HAP-1 (cell line): ENCODE data around the gene C5.

Source experiments
- DNase-seq, 2 experiments: peaks; one replicate each; pipeline ENCODE4 v3.0.0-alpha.2; 2016 to 2020; ENCODE audit warnings: low spot score in 2 of 2
- H3K27me3 ChIP-seq: fragments of 250-450 bp; sonication (Bioruptor Pico); 2 replicates; pipeline ENCODE4 v1.5.1; 2020; ENCODE audit warnings: low read depth, mild to moderate bottlenecking, moderate library complexity
- H3K36me3 ChIP-seq: fragments of 250-450 bp; sonication (Bioruptor Pico); replicated peaks from 2 replicates; pipeline ENCODE4 v1.5.1; 2020; ENCODE audit warnings: mild to moderate bottlenecking
- H3K4me1 ChIP-seq: fragments of 250-450 bp; sonication (Bioruptor Pico); 2 replicates; pipeline ENCODE4 v1.5.1; 2020; ENCODE audit warnings: mild to moderate bottlenecking
- H3K4me3 ChIP-seq: fragments of 250-450 bp; sonication (Bioruptor Pico); 2 replicates; pipeline ENCODE4 v1.5.1; 2020; ENCODE audit warnings: mild to moderate bottlenecking, moderate library complexity
- H3K9me3 ChIP-seq: fragments of 250-450 bp; sonication (Bioruptor Pico); 2 replicates; pipeline ENCODE4 v1.5.1; 2020; ENCODE audit warnings: mild to moderate bottlenecking, moderate library complexity
- in situ Hi-C: fragments of 300-500 bp; cut with MboI; formaldehyde crosslinking; loops from 3 replicates; pipeline ENCODE4 v1.14.3; 2020; ENCODE audit warnings: low sequenced_read_pairs, inconsistent platforms, mixed read lengths

C5 gene

GRCh38 chr9:120941046-120941770 lies 108.9 kb downstream of the C5 start:
- H3K9me3 ChIP-seq = no peaks in the 10 kb centered on the region
- in situ Hi-C loops = loop anchor here (25.0 kb wide), 1 partner anchor 329 kb away; no protein-coding TSS in a partner anchor
- H3K27me3 ChIP-seq = no peaks in the 10 kb centered on the region
- H3K4me1 ChIP-seq = peaks cover 8% of the 10 kb centered on the region
- DNase-seq = no peak
- H3K36me3 ChIP-seq = no peaks in the 10 kb centered on the region
- H3K4me3 ChIP-seq = no peak overlapping the region

- Histone ChIP-seq H3K27me3 (no peaks in the 10 kb centered on the region), H3K36me3 (no peaks in the 10 kb centered on the region), H3K4me3 (no peak overlapping the region), H3K4me1 (peaks cover 13% of the 10 kb centered on the region), H3K9me3 (no peaks in the 10 kb centered on the region)
- in situ Hi-C loops = loop anchor here (25.0 kb wide), 1 partner anchor 328 kb away; no protein-coding TSS in a partner anchor
- no peak for DNase-seq
Measured at GRCh38 chr9:120940573-120940972, 109.5 kb downstream of the C5 start.

GRCh38 chr9:120938851-120939250 lies 111.2 kb downstream of the C5 start:
- no peaks in the 10 kb centered on the region for H3K9me3 ChIP-seq
- H3K27me3 ChIP-seq = no peaks in the 10 kb centered on the region; the same call in 1 of the 2 replicates
- in situ Hi-C loops = loop anchor here (5.0 to 25.0 kb wide), 2 partner anchors 182 to 327 kb away; no protein-coding TSS in a partner anchor
- DNase-seq = no peak
- H3K36me3 ChIP-seq = no peaks in the 10 kb centered on the region
- H3K4me3 ChIP-seq = no peak overlapping the region
- peaks cover 13% of the 10 kb centered on the region for H3K4me1 ChIP-seq

- Histone ChIP-seq H3K4me1 (peaks cover 13% of the 10 kb centered on the region), H3K4me3 (no peak overlapping the region), H3K9me3 (no peaks in the 10 kb centered on the region), H3K27me3 (peaks cover 9% of the 10 kb centered on the region), H3K36me3 (0 out of 2 replicates have a peak, but pooled peaks cover 2% of the 10 kb centered on the region)
- in situ Hi-C loops = loop anchor here (5.0 to 25.0 kb wide), 2 partner anchors 180 to 325 kb away; no protein-coding TSS in a partner anchor
- DNase-seq = no peak
Measured at GRCh38 chr9:120937596-120937995, 112.5 kb downstream of the C5 start.

GRCh38 chr9:120937127-120937526 lies 112.9 kb downstream of the C5 start:
- in situ Hi-C loops = loop anchor here (5.0 to 25.0 kb wide), 2 partner anchors 180 to 325 kb away; no protein-coding TSS in a partner anchor
- Histone ChIP-seq H3K4me3 (no peak overlapping the region), H3K27me3 (peaks cover 10% of the 10 kb centered on the region), H3K9me3 (no peaks in the 10 kb centered on the region), H3K4me1 (peaks cover 9% of the 10 kb centered on the region), H3K36me3 (0 out of 2 replicates have a peak, but pooled peaks cover 2% of the 10 kb centered on the region)
- DNase-seq = no peak

GRCh38 chr9:120936764-120937122 lies 113.3 kb downstream of the C5 start:
- in situ Hi-C loops = loop anchor here (5.0 to 25.0 kb wide), 2 partner anchors 179 to 324 kb away; no protein-coding TSS in a partner anchor
- Histone ChIP-seq H3K4me1 (peaks cover 7% of the 10 kb centered on the region; the same call in 1 of the 2 replicates), H3K4me3 (no peak overlapping the region), H3K36me3 (0 out of 2 replicates have a peak, but pooled peaks cover 2% of the 10 kb centered on the region), H3K27me3 (peaks cover 10% of the 10 kb centered on the region), H3K9me3 (no peaks in the 10 kb centered on the region)
- no peak for DNase-seq

GRCh38 chr9:120936011-120936763 lies 113.9 kb downstream of the C5 start:
- in situ Hi-C loops = loop anchor here (5.0 to 25.0 kb wide), 2 partner anchors 179 to 324 kb away; no protein-coding TSS in a partner anchor
- Histone ChIP-seq H3K9me3 (no peaks in the 10 kb centered on the region), H3K27me3 (peaks cover 10% of the 10 kb centered on the region), H3K36me3 (0 out of 2 replicates have a peak, but pooled peaks cover 2% of the 10 kb centered on the region), H3K4me3 (no peak overlapping the region), H3K4me1 (peaks cover 7% of the 10 kb centered on the region; the same call in 1 of the 2 replicates)
- peak; percentile 70 to 96 for DNase-seq

- H3K36me3 ChIP-seq = 0 out of 2 replicates have a peak, but pooled peaks cover 2% of the 10 kb centered on the region
- no peaks in the 10 kb centered on the region for H3K9me3 ChIP-seq
- peak in 1 of 2 experiments; percentile 83 for DNase-seq
- H3K4me3 ChIP-seq = no peak overlapping the region
- peaks cover 7% of the 10 kb centered on the region; the same call in 1 of the 2 replicates for H3K4me1 ChIP-seq
- in situ Hi-C loops = loop anchor here (5.0 to 25.0 kb wide), 2 partner anchors 178 to 323 kb away; no protein-coding TSS in a partner anchor
- H3K27me3 ChIP-seq = peaks cover 10% of the 10 kb centered on the region
Measured at GRCh38 chr9:120935383-120935857, 114.7 kb downstream of the C5 start.

- in situ Hi-C loops = loop anchor here (25.0 kb wide), 1 partner anchor 322 kb away; no protein-coding TSS in a partner anchor
- H3K9me3 ChIP-seq = no peaks in the 10 kb centered on the region; the same call in 1 of the 2 replicates
- no peak for DNase-seq
- H3K27me3 ChIP-seq = peaks cover 10% of the 10 kb centered on the region
- no peak overlapping the region for H3K4me3 ChIP-seq
- peaks cover 10% of the 10 kb centered on the region for H3K4me1 ChIP-seq
- H3K36me3 ChIP-seq = 0 out of 2 replicates have a peak, but pooled peaks cover 2% of the 10 kb centered on the region
Measured at GRCh38 chr9:120934281-120934680, 115.8 kb downstream of the C5 start.

- Histone ChIP-seq H3K27me3 (peaks cover 10% of the 10 kb centered on the region), H3K4me1 (peaks cover 15% of the 10 kb centered on the region), H3K4me3 (no peak overlapping the region), H3K36me3 (0 out of 2 replicates have a peak, but pooled peaks cover 2% of the 10 kb centered on the region), H3K9me3 (no peaks in the 10 kb centered on the region; the same call in 1 of the 2 replicates)
- in situ Hi-C loops = loop anchor here (25.0 kb wide), 1 partner anchor 321 kb away; no protein-coding TSS in a partner anchor
- no peak for DNase-seq
Measured at GRCh38 chr9:120933310-120934055, 116.6 kb downstream of the C5 start.

- Histone ChIP-seq H3K36me3 (0 out of 2 replicates have a peak, but pooled peaks cover 2% of the 10 kb centered on the region), H3K4me1 (peaks cover 17% of the 10 kb centered on the region), H3K27me3 (peaks cover 10% of the 10 kb centered on the region), H3K4me3 (no peak overlapping the region), H3K9me3 (no peaks in the 10 kb centered on the region; the same call in 1 of the 2 replicates)
- in situ Hi-C loops = loop anchor here (25.0 kb wide), 1 partner anchor 320 kb away; no protein-coding TSS in a partner anchor
- DNase-seq = no peak
Measured at GRCh38 chr9:120932086-120932823, 117.8 kb downstream of the C5 start.
